GM23338 (cell line): ENCODE measurements around the gene NAA16. TPM values are rescaled to one million over a fixed set of nuclear protein-coding genes. Genes with fewer than 3 reads are reported as not detected.

ENCODE experiments used
- ATAC-seq: fragments of 200-7000 bp; cut with Tn5 transposase; 3 replicates; pipeline ENCODE4 v1.9.1; 2020
- DNase-seq: peaks from one replicate; pipeline ENCODE4 v3.0.0-alpha.2; 2015; ENCODE audit warnings: low spot score
- H2AFZ ChIP-seq: fragments of 200-600 bp; sonication (generic); 2 replicates; pipeline ENCODE4 v1.8.0; 2016; ENCODE audit warnings: antibody characterized with exemption, mild to moderate bottlenecking, moderate library complexity
- H3F3A ChIP-seq: fragments of 200-600 bp; sonication (generic); replicated peaks from 2 replicates; pipeline ENCODE4 v1.8.0; 2017; ENCODE audit warnings: antibody characterized with exemption, mixed run types, low read depth
- H3K27ac ChIP-seq: fragments of 200-600 bp; sonication (generic); 2 replicates; pipeline ENCODE4 v1.6.1; 2016; ENCODE audit warnings: low read depth
- H3K27me3 ChIP-seq: fragments of 200-600 bp; sonication (generic); 2 replicates; pipeline ENCODE4 v1.8.0; 2016; ENCODE audit warnings: mild to moderate bottlenecking, mixed run types, moderate library complexity; ENCODE audit not compliant: insufficient read depth
- H3K36me3 ChIP-seq: fragments of 200-600 bp; sonication (generic); 2 replicates; pipeline ENCODE4 v1.8.0; 2016; ENCODE audit warnings: mild to moderate bottlenecking; ENCODE audit not compliant: insufficient read depth
- H3K4me1 ChIP-seq: fragments of 200-600 bp; sonication (generic); 2 replicates; pipeline ENCODE4 v1.8.0; 2016; ENCODE audit warnings: mild to moderate bottlenecking, moderate library complexity; ENCODE audit not compliant: insufficient read depth
- H3K4me2 ChIP-seq: fragments of 200-600 bp; sonication (generic); 2 replicates; pipeline ENCODE4 v1.7.1; 2017; ENCODE audit warnings: mixed run types
- H3K4me3 ChIP-seq: fragments of 200-600 bp; sonication (generic); 2 replicates; pipeline ENCODE4 v1.6.1; 2016; ENCODE audit warnings: mixed run types
- H3K79me2 ChIP-seq: fragments of 200-600 bp; sonication (generic); replicated peaks from 2 replicates; pipeline ENCODE4 v1.8.0; 2017; ENCODE audit warnings: mild to moderate bottlenecking; ENCODE audit not compliant: insufficient read depth
- H3K9me2 ChIP-seq: fragments of 200-600 bp; sonication (generic); 2 replicates; pipeline ENCODE4 v1.8.0; 2017; ENCODE audit not compliant: insufficient read depth
- H4K20me1 ChIP-seq: fragments of 200-600 bp; sonication (generic); replicated peaks from 2 replicates; pipeline ENCODE4 v1.8.0; 2017; ENCODE audit warnings: mild to moderate bottlenecking; ENCODE audit not compliant: insufficient read depth
- H3K27ac Mint-ChIP-seq: 2 replicates; pipeline ENCODE4 v1.8.0; 2020; ENCODE audit warnings: inconsistent platforms, mild to moderate bottlenecking, moderate library complexity, mixed read lengths
- H3K27me3 Mint-ChIP-seq: 3 replicates; pipeline ENCODE4 v1.8.0; 2022; ENCODE audit warnings: low read depth, mild to moderate bottlenecking, moderate library complexity, mixed read lengths, inconsistent platforms; ENCODE audit not compliant: insufficient read depth, poor library complexity
- H3K36me3 Mint-ChIP-seq: 3 replicates; pipeline ENCODE4 v1.8.0; 2021; ENCODE audit warnings: low read depth, mild to moderate bottlenecking, inconsistent platforms, moderate library complexity, mixed read lengths
- H3K4me1 Mint-ChIP-seq: 3 replicates; pipeline ENCODE4 v1.8.0; 2020; ENCODE audit warnings: mild to moderate bottlenecking, inconsistent platforms, mixed read lengths
- H3K4me3 Mint-ChIP-seq: 3 replicates; pipeline ENCODE4 v1.8.0; 2021; ENCODE audit warnings: moderate library complexity, mild to moderate bottlenecking, inconsistent platforms, mixed read lengths
- H3K9me3 Mint-ChIP-seq: 3 replicates; pipeline ENCODE4 v1.8.0; 2020; ENCODE audit warnings: moderate library complexity, mild to moderate bottlenecking, inconsistent platforms, mixed read lengths
- CREB1 ChIP-seq: fragments of 250-450 bp; sonication (Bioruptor Pico); IDR thresholded peaks from 2 replicates; pipeline ENCODE4 v1.5.0; 2020; ENCODE audit warnings: low read depth, mild to moderate bottlenecking, moderate library complexity
- CTCF ChIP-seq, 2 experiments: fragments of 200-600 bp in 1 of 2; sonication (generic) in 1 of 2; conservative IDR thresholded peaks; 2 replicates each; pipeline versions ENCODE4 v1.5.1 to v1.6.1; 2016 to 2017; ENCODE audit warnings: antibody characterized with exemption in 2 of 2, low read depth in 2 of 2, mild to moderate bottlenecking in 2 of 2, moderate library complexity in 1 of 2
- ETS1 ChIP-seq: IDR thresholded peaks from 2 replicates; pipeline ENCODE4 v1.6.1; 2016; ENCODE audit warnings: antibody characterized with exemption
- EZH2 ChIP-seq: fragments of 200-600 bp; sonication (generic); IDR thresholded peaks from one replicate; pipeline ENCODE4 v1.8.0; 2017; ENCODE audit warnings: antibody characterized with exemption, mild to moderate bottlenecking, low read depth; ENCODE audit not compliant: unreplicated experiment
- EZH2phosphoT487 ChIP-seq: fragments of 200-600 bp; sonication (generic); IDR thresholded peaks from one replicate; pipeline ENCODE4 v1.8.1; 2018; ENCODE audit warnings: antibody characterized with exemption; ENCODE audit not compliant: unreplicated experiment
- JUNB ChIP-seq: IDR thresholded peaks from one replicate; pipeline ENCODE4 v1.6.1; 2016; ENCODE audit warnings: antibody characterized with exemption; ENCODE audit not compliant: unreplicated experiment
- NANOG ChIP-seq: IDR thresholded peaks from 2 replicates; pipeline ENCODE4 v1.6.1; 2016; ENCODE audit warnings: antibody characterized with exemption, borderline replicate concordance
- POLR2AphosphoS5 ChIP-seq: IDR thresholded peaks from 2 replicates; pipeline ENCODE4 v1.6.1; 2016; ENCODE audit warnings: antibody characterized with exemption, low read depth
- REST ChIP-seq: IDR thresholded peaks from one replicate; pipeline ENCODE4 v1.6.1; 2018; ENCODE audit warnings: antibody characterized with exemption; ENCODE audit not compliant: unreplicated experiment
- STAT1 ChIP-seq: IDR thresholded peaks from one replicate; pipeline ENCODE4 v1.6.1; 2016; ENCODE audit warnings: antibody characterized with exemption; ENCODE audit not compliant: unreplicated experiment
- ZNF114 ChIP-seq: fragments of 250-450 bp; sonication (Bioruptor Pico); IDR thresholded peaks from 2 replicates; pipeline ENCODE4 v1.5.0; 2020; ENCODE audit warnings: mild to moderate bottlenecking, moderate library complexity
- ZNF331 ChIP-seq: fragments of 250-450 bp; sonication (Bioruptor Pico); IDR thresholded peaks from 2 replicates; pipeline ENCODE4 v1.5.0; 2020; ENCODE audit warnings: low read depth, mild to moderate bottlenecking, moderate library complexity
- ZNF462 ChIP-seq: fragments of 250-450 bp; sonication (Bioruptor Pico); IDR thresholded peaks from 2 replicates; pipeline ENCODE4 v1.5.0; 2020; ENCODE audit warnings: mild to moderate bottlenecking, moderate library complexity
- polyA plus RNA-seq: library from polyadenylated mRNA; unstranded; fragments of >200 nt; fragmentation: Nextera tagmentation; extraction: Ambion mirVana; gene quantifications from 2 replicates; pipeline ENCODE4 v1.2.1, GENCODE V29; 2016
- total RNA-seq: library from RNA; depleted of rRNA; stranded (reverse); fragments of >200 nt; shearing (Covaris generic); gene quantifications from 2 replicates; pipeline ENCODE4 v1.2.3, GENCODE V29; 2014

NAA16 gene
- total and polyA plus RNA-seq, 2 experiments from 2014 or later, result 42.3 to 51.7 TPM

GRCh38 chr13:41302743-41303142, 8.3 kb upstream of the NAA16 start:
- Histone ChIP-seq H4K20me1 (no peaks in the 10 kb centered on the region), H3F3A (no peaks in the 10 kb centered on the region), H3K27me3 (no peaks in the 10 kb centered on the region), H3K79me2 (no peaks in the 10 kb centered on the region), H2AFZ (no peak overlapping the region), H3K4me3 (no peak overlapping the region), H3K4me2 (no peak overlapping the region), H3K36me3 (no peaks in the 10 kb centered on the region), H3K4me1 (peaks cover 11% of the 10 kb centered on the region; the same call in 1 of the 2 replicates), H3K9me2 (0 out of 2 replicates have a peak, but pooled peaks cover 6% of the 10 kb centered on the region), H3K27ac (no peak overlapping the region)
- H3K27me3 Mint-ChIP-seq, result no peaks in the 10 kb centered on the region
- no peak overlapping the region for H3K4me3 Mint-ChIP-seq
- H3K4me1 Mint-ChIP-seq, result peaks cover 7% of the 10 kb centered on the region; the same call in 2 of the 3 replicates
- H3K36me3 Mint-ChIP-seq, result no peaks in the 10 kb centered on the region
- DNase-seq (no peak), ATAC-seq (no peak)
- no peak overlapping the region for H3K27ac Mint-ChIP-seq
- no peaks in the 10 kb centered on the region; the same call in 2 of the 3 replicates for H3K9me3 Mint-ChIP-seq
- TF ChIP-seq ZNF114 (CRISPR knock-in tag) (no peak), REST (no peak), ZNF462 (CRISPR knock-in tag) (no peak), CREB1 (CRISPR knock-in tag) (no peak), EZH2phosphoT487 (no peak), ZNF331 (CRISPR knock-in tag) (no peak), EZH2 (no peak), POLR2AphosphoS5 (no peak), JUNB (no peak), CTCF (conservative IDR thresholded peaks at IDR 0.05; ENCODE audit: low read depth in 2 of 2) (no peak), ETS1 (no peak), STAT1 (no peak), NANOG (no peak)
